Spleen (tissue), 7 donors: ENCODE measurements around the gene RGS2.

ENCODE experiments used
- POLR2A ChIP-seq, 3 donors: fragments of 450-650 bp; IDR thresholded peaks; one replicate each; pipeline ENCODE4 v1.5.1; 2017; ENCODE audit warnings: antibody characterized with exemption in 3 of 3, mild to moderate bottlenecking in 1 of 3
- POLR2AphosphoS5 ChIP-seq, 3 donors: sonication (generic); formaldehyde crosslinking; IDR thresholded peaks; one replicate each; pipeline ENCODE4 v1.5.1; 2017; ENCODE audit warnings: antibody characterized with exemption in 3 of 3
- TF ChIP-seq, protein P1 (sequence below), 11 experiments: fragments of 200-600 bp in 7 of 11; fragments of 450-650 bp in 4 of 11; sonication (generic) in 4 of 11; IDR thresholded peaks in 8 of 11; conservative IDR thresholded peaks in 3 of 11; 1 replicate in 7 of 11; 2 replicates in 4 of 11; pipeline versions ENCODE4 v1.4.0 to v1.8.0; 2016 to 2021; ENCODE audit warnings: antibody characterized with exemption in 11 of 11, inconsistent platforms in 4 of 11, mild to moderate bottlenecking in 1 of 11
- donor health status: DM: no; HTN: no; CAD: no; lungs with moderate emphysema.
- donor health status: DM: no; HTN: no; CAD: no.
- donor health status: DM: no; HTN: no; CAD: no.

- TF ChIP-seq, protein P1, sequence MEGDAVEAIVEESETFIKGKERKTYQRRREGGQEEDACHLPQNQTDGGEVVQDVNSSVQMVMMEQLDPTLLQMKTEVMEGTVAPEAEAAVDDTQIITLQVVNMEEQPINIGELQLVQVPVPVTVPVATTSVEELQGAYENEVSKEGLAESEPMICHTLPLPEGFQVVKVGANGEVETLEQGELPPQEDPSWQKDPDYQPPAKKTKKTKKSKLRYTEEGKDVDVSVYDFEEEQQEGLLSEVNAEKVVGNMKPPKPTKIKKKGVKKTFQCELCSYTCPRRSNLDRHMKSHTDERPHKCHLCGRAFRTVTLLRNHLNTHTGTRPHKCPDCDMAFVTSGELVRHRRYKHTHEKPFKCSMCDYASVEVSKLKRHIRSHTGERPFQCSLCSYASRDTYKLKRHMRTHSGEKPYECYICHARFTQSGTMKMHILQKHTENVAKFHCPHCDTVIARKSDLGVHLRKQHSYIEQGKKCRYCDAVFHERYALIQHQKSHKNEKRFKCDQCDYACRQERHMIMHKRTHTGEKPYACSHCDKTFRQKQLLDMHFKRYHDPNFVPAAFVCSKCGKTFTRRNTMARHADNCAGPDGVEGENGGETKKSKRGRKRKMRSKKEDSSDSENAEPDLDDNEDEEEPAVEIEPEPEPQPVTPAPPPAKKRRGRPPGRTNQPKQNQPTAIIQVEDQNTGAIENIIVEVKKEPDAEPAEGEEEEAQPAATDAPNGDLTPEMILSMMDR (IDR thresholded peaks at IDR 0.05 in 8 of 11, conservative IDR thresholded peaks at IDR 0.05 in 3 of 11): no peak
- TF ChIP-seq POLR2A (IDR thresholded peaks at IDR 0.05) (no peak), POLR2AphosphoS5 (IDR thresholded peaks at IDR 0.05) (no peak)
Observed at GRCh38 chr1:192832492-192832891, 23.7 kb downstream of the RGS2 start.
